Upper lobe of left lung (tissue), 6 donors: Measurements from ENCODE around the gene ZMYND12. TPM values are rescaled to one million over a fixed set of nuclear protein-coding genes. Genes with fewer than 3 reads are reported as not detected.

Experiments used
- ATAC-seq, 2 donors: fragments of 200-7000 bp; cut with Tn5 transposase; one replicate each; pipeline ENCODE4 v1.9.1; 2022; ENCODE audit warnings: mild to moderate bottlenecking in 2 of 2, moderate library complexity in 2 of 2; ENCODE audit not compliant: low FRiP score in 2 of 2
- DNase-seq, 2 donors: peaks; one replicate each; pipeline ENCODE4 v3.0.0-alpha.2; 2019 to 2020
- H3K27ac ChIP-seq, 4 donors: fragments of 200-600 bp; sonication (generic); one replicate each; pipeline ENCODE4 v1.5.1; 2016 to 2019
- H3K27me3 ChIP-seq, 4 donors: fragments of 200-600 bp; sonication (generic); one replicate each; pipeline ENCODE4 v1.5.1; 2017 to 2019
- H3K36me3 ChIP-seq, 4 donors: fragments of 200-600 bp; sonication (generic); one replicate each; pipeline ENCODE4 v1.5.1; 2016 to 2019
- H3K4me1 ChIP-seq, 4 donors: fragments of 200-600 bp; sonication (generic); one replicate each; pipeline ENCODE4 v1.5.1; 2018 to 2019
- H3K4me3 ChIP-seq, 4 donors: fragments of 200-600 bp; sonication (generic); one replicate each; pipeline ENCODE4 v1.5.1; 2017 to 2019; ENCODE audit warnings: mild to moderate bottlenecking in 2 of 4, moderate library complexity in 1 of 4
- H3K9me3 ChIP-seq, 4 donors: fragments of 200-600 bp; sonication (generic); one replicate each; pipeline ENCODE4 v1.5.1; 2018 to 2019
- EP300 ChIP-seq, 4 donors: sonication (generic); formaldehyde crosslinking; IDR thresholded peaks; one replicate each; pipeline ENCODE4 v1.5.1; 2017; ENCODE audit warnings: antibody characterized with exemption in 4 of 4, control low read depth in 2 of 4
- POLR2A ChIP-seq, 4 donors: fragments of 450-650 bp; IDR thresholded peaks; one replicate each; pipeline ENCODE4 v1.5.1; 2016 to 2017; ENCODE audit warnings: antibody characterized with exemption in 4 of 4, mild to moderate bottlenecking in 2 of 4
- POLR2AphosphoS5 ChIP-seq, 2 donors: sonication (generic); formaldehyde crosslinking; IDR thresholded peaks; one replicate each; pipeline ENCODE4 v1.5.1; 2017; ENCODE audit warnings: antibody characterized with exemption in 2 of 2
- WGBS, 2 donors: methylation state at CpG; one replicate each; pipeline ENCODE4 v1.1.5; 2017 to 2018; 5-methylcytosine and 5-hydroxymethylcytosine counted together
- total RNA-seq, 6 donors: library from RNA; depleted of rRNA in 4 of 6; stranded (reverse); fragments of >200 nt in 4 of 6; gene quantifications; one replicate each; pipeline versions ENCODE4 v1.1.0 to v1.2.1, GENCODE V29; 2016 to 2021
- TF ChIP-seq, protein P1 (sequence below), 6 experiments: fragments of 450-650 bp in 4 of 6; fragments of 200-600 bp in 2 of 6; sonication (generic) in 2 of 6; IDR thresholded peaks; one replicate each; pipeline ENCODE4 v1.5.1; 2016 to 2019; ENCODE audit warnings: antibody characterized with exemption in 6 of 6
- donor health status: DM: no; HTN: no; CAD: no; lungs with moderate emphysema.
- donor health status: DM: no; HTN: yes; CAD: no; lungs with severe emphysema.

The ZMYND12 gene
- total RNA-seq, 6 donors from 2014 or later, result 1.5 to 9.4 (median 4.1) TPM; not detected in 1

DNA sequence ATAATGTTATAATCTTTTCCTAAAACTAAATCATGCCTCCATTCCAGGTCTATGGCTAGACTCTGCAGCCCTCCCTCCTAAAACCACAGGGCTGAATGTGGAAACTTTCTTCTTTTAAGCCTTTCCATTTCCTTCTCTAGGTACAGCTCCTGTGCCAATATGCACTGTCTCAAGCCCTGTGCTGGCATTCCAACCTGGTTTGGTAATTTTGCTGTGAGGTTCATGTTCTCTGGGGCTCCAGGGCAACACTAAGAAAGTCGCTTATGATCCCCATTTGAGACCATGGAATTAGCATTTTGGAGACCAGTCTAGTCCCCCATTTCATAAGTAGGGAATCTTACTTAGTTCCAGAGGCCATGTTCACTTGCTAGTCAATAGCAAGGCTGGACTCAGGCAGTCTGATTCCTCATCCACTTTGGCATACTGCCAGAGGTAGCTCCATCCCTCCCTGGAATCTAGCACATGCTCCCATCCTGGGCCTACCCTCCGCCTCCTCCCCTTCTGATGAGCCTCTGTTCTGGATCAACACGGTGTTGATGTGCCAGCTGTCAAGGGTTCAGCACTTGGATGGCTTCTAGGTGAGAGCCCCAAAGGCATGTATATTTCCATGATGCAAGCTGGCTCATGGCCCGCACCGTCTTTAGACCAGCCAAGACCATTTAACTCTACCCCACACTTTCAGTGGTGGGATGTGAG lies 36.5 kb downstream of the ZMYND12 start:
- WGBS, 2 donors, result 81 to 86% methylated on average over 4 to 5 of the region's 5 CpGs
- DNase-seq, result no peak

DNA sequence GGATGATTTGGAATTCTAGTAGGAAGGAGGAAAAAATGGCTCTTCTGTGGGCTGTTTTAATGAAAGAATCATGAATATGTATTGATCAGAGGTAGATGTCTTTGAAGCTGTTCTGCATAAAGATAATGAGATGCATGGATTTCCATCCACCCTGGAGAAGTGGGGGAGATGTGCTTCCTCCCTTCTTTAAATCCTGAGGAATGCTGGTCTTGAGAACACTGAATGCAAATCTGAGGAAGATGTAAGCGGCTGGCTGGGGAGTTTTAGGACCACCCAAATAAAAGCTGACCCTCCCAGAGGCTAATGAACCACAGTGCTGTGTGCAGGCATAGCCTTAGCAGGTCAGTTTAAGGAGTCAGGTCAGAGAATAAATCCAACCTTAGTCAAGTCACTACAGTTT lies 37.3 kb downstream of the ZMYND12 start:
- no peaks in the 10 kb centered on the region for H3K9me3 ChIP-seq
- no peaks in the 10 kb centered on the region for H3K36me3 ChIP-seq
- DNase-seq, result no peak
- TF ChIP-seq, protein P1, sequence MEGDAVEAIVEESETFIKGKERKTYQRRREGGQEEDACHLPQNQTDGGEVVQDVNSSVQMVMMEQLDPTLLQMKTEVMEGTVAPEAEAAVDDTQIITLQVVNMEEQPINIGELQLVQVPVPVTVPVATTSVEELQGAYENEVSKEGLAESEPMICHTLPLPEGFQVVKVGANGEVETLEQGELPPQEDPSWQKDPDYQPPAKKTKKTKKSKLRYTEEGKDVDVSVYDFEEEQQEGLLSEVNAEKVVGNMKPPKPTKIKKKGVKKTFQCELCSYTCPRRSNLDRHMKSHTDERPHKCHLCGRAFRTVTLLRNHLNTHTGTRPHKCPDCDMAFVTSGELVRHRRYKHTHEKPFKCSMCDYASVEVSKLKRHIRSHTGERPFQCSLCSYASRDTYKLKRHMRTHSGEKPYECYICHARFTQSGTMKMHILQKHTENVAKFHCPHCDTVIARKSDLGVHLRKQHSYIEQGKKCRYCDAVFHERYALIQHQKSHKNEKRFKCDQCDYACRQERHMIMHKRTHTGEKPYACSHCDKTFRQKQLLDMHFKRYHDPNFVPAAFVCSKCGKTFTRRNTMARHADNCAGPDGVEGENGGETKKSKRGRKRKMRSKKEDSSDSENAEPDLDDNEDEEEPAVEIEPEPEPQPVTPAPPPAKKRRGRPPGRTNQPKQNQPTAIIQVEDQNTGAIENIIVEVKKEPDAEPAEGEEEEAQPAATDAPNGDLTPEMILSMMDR (IDR thresholded peaks at IDR 0.05), result no peak
- TF ChIP-seq EP300 (IDR thresholded peaks at IDR 0.05) (no peak), POLR2A (IDR thresholded peaks at IDR 0.05) (no peak), POLR2AphosphoS5 (IDR thresholded peaks at IDR 0.05) (no peak)
- H3K27ac ChIP-seq, result no peak overlapping the region
- 83 to 86% methylated on average over 1 of the region's 1 CpG for WGBS, 2 donors
- no peak overlapping the region for H3K4me3 ChIP-seq
- ATAC-seq, result no peak
- H3K27me3 ChIP-seq, result no peaks in the 10 kb centered on the region
- peaks cover 0 to 12% (median 6%) of the 10 kb centered on the region in 4 donors for H3K4me1 ChIP-seq

More for the DNA sequence above, 36.5 kb downstream of the ZMYND12 start:
- ATAC-seq, result peak; percentile 6 to 25
- TF ChIP-seq POLR2AphosphoS5 (IDR thresholded peaks at IDR 0.05), result no peak
- no peak for TF ChIP-seq POLR2A (IDR thresholded peaks at IDR 0.05)
- TF ChIP-seq EP300 (IDR thresholded peaks at IDR 0.05), result no peak
- H3K27ac ChIP-seq, result no peak overlapping the region
- no peaks in the 10 kb centered on the region for H3K36me3 ChIP-seq
- no peaks in the 10 kb centered on the region for H3K9me3 ChIP-seq
- no peak overlapping the region for H3K4me3 ChIP-seq
- no peaks in the 10 kb centered on the region for H3K27me3 ChIP-seq
- peaks cover 0 to 12% (median 6%) of the 10 kb centered on the region in 4 donors for H3K4me1 ChIP-seq

DNA sequence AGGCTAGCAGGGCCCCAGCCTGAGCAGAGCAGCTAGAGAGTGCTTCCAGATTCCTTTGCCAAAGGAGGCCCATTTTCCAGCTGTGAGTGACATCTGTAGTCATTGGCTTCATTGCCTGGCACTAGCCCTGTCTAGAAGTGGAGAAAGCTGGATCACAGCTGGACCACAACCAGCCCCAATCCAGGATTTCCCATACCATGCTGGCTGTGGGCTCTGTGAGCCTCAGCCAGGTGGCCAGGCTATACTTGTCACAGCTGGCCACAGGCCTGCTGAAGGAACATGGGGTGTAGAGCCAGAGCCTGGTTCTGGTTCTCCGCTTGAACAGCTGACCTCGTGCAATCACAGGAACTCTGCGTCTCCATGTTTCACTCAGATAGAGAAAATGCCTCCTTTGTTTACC lies 38.7 kb downstream of the ZMYND12 start:
- DNase-seq, result no peak
- no peak overlapping the region for H3K27ac ChIP-seq
- 81 to 92% methylated on average over 3 of the region's 3 CpGs for WGBS, 2 donors

DNA sequence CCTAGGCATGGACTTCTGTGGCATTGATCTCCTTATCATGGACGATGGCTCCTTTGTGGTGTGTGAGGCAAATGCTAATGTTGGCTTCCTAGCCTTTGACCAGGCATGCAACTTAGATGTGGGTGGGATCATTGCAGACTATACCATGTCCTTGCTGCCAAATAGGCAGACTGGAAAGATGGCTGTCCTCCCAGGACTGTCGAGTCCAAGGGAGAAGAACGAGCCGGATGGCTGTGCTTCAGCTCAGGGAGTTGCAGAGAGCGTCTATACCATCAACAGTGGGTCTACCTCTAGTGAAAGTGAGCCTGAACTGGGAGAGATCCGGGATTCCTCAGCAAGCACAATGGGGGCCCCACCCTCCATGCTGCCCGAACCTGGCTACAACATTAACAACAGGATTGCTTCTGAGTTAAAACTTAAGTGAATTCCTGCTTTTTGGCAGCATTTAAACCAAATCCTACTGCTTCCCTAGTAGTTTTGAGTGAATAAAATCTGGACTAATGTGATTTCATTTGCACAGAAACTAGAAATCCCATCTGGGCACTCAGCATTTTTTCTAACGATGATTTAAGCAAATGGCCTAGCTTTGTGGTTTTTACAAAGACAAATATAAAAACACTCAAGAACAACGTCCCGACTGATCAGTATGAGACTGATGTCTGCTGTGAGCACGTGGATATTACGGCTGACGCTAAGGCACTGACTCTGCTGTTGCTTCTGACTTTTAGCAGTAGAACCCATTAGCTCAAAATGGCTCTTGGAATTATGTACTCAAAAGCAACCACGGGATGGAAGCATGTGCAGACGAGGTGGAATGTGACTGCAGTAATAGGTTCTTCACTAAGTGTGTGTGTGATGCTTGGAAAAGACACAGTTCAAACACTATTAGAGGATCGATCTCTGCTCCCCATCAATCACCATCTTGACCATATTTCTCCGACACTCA lies 41.0 kb downstream of the ZMYND12 start:
- 85% methylated on average over 13 to 17 of the region's 17 CpGs for WGBS, 2 donors
- DNase-seq (no peak), ATAC-seq (no peak)
- TF ChIP-seq, protein P1 (IDR thresholded peaks at IDR 0.05), result no peak
- TF ChIP-seq EP300 (IDR thresholded peaks at IDR 0.05), result no peak
- TF ChIP-seq POLR2AphosphoS5 (IDR thresholded peaks at IDR 0.05), result no peak
- TF ChIP-seq POLR2A (IDR thresholded peaks at IDR 0.05), result no peak
- H3K27me3 ChIP-seq, result no peaks in the 10 kb centered on the region
- no peak overlapping the region for H3K4me3 ChIP-seq
- no peaks in the 10 kb centered on the region for H3K36me3 ChIP-seq
- no peaks in the 10 kb centered on the region for H3K9me3 ChIP-seq
- no peaks in the 10 kb centered on the region for H3K4me1 ChIP-seq
- no peak overlapping the region for H3K27ac ChIP-seq

More for the DNA sequence above, 38.7 kb downstream of the ZMYND12 start:
- Histone ChIP-seq H3K27me3 (no peaks in the 10 kb centered on the region), H3K36me3 (no peaks in the 10 kb centered on the region), H3K4me1 (peaks cover 0 to 12% (median 6%) of the 10 kb centered on the region in 4 donors), H3K4me3 (no peak overlapping the region), H3K9me3 (no peaks in the 10 kb centered on the region)
- TF ChIP-seq, protein P1 (IDR thresholded peaks at IDR 0.05), result no peak
- no peak for TF ChIP-seq EP300 (IDR thresholded peaks at IDR 0.05)
- TF ChIP-seq POLR2A (IDR thresholded peaks at IDR 0.05), result no peak
- no peak for TF ChIP-seq POLR2AphosphoS5 (IDR thresholded peaks at IDR 0.05)
- ATAC-seq, result no peak

DNA sequence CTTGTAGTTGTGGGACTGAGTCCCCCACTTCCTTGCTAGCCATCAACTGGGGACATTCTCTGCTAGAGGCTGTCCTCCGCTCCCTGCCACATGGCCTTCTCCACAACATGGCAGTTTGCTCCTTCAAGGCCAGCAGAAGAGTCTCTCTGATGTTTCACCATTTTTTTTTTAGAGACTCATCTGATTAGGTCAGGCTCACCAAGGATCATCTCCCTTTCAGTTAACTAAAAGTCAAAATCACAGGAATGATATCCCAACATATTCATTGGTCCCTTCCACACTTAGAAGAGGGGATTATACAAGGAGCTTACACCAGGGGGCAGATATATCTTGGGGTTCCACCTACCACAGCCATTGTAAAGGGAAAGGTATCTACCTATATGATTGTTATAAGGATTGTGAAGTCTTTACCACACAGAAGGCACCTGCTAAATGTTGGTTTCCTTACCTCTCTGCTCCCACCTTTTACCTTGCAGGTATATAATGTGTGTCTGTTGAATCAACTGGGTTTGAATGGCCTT lies 51.9 kb downstream of the ZMYND12 start:
- ATAC-seq (no peak), DNase-seq (no peak)
- Histone ChIP-seq H3K27me3 (no peaks in the 10 kb centered on the region), H3K4me1 (no peaks in the 10 kb centered on the region), H3K4me3 (no peak overlapping the region), H3K9me3 (no peaks in the 10 kb centered on the region), H3K27ac (no peak overlapping the region), H3K36me3 (no peaks in the 10 kb centered on the region)
- WGBS, 2 donors, result 94 to 100% methylated on average over 1 of the region's 1 CpG
- TF ChIP-seq POLR2AphosphoS5 (IDR thresholded peaks at IDR 0.05) (no peak), POLR2A (IDR thresholded peaks at IDR 0.05) (no peak), EP300 (IDR thresholded peaks at IDR 0.05) (no peak)
- TF ChIP-seq, protein P1 (IDR thresholded peaks at IDR 0.05), result no peak
